Measurements from ENCODE around the gene MYO3B. TPM values are rescaled to one million over a fixed set of nuclear protein-coding genes. Genes with fewer than 3 reads are reported as not detected.

Gene MYO3B
- total and polyA plus RNA-seq, 2 donors (not counting 1 experiment from before 2014, with no cell fraction given): not detected

GRCh38 chr2:170701011-170701410 is 523.1 kb downstream of the MYO3B start:
- Histone ChIP-seq H3K4me3 (ENCODE audit: control extremely low read depth in 1 of 5, extremely low read depth in 1 of 5, insufficient read depth in 1 of 5, low read depth in 2 of 5, low read length in 4 of 5) (no peak overlapping the region), H3K4me2 (replicated peaks; ENCODE audit: low read depth, low read length, poor library complexity, severe bottlenecking) (no peak overlapping the region), H3K9me3 (ENCODE audit: control extremely low read depth in 1 of 3, control insufficient read depth in 2 of 3, insufficient read depth in 1 of 3, low read length in 2 of 3) (peaks cover 0 to 3% (median 0%) of the 10 kb centered on the region in 3 donors), H3K4me1 (ENCODE audit: control insufficient read depth in 2 of 2, insufficient read depth in 2 of 2, low read length in 2 of 2) (no peaks in the 10 kb centered on the region), H3K27me3 (replicated peaks in 1 of 4; ENCODE audit: control extremely low read depth in 1 of 4, control insufficient read depth in 3 of 4, insufficient read depth in 4 of 4, low read length in 3 of 4) (peaks cover 0 to 5% (median 0%) of the 10 kb centered on the region in 4 experiments), H3K9ac (ENCODE audit: low read length) (no peak overlapping the region), H3K36me3 (replicated peaks in 1 of 2; ENCODE audit: control extremely low read depth in 1 of 2, control insufficient read depth in 1 of 2, extremely low read depth in 1 of 2, insufficient read depth in 2 of 2, low read length in 1 of 2) (no peaks in the 10 kb centered on the region), H3K79me2 (ENCODE audit: control insufficient read depth, insufficient read depth, low read length) (no peaks in the 10 kb centered on the region), H4K20me1 (ENCODE audit: control insufficient read depth, insufficient read depth, low read length, poor library complexity, severe bottlenecking) (no peaks in the 10 kb centered on the region), H2AFZ (ENCODE audit: insufficient read depth, low read depth, low read length, poor library complexity, severe bottlenecking) (no peak overlapping the region), H3K27ac (ENCODE audit: low read length in 2 of 2) (no peak overlapping the region)
- no peak for ATAC-seq (ENCODE audit: low read depth)
- ChIA-PET CTCF (no interaction called here), POLR2A (no interaction called here)
- H3K27me3 Mint-ChIP-seq: peaks cover 42% of the 10 kb centered on the region
- H3K4me3 Mint-ChIP-seq: no peak overlapping the region
- TF ChIP-seq EZH2 (IDR thresholded peaks at IDR 0.05; ENCODE audit: borderline replicate concordance, insufficient read depth, low read depth, low read length, poor library complexity, severe bottlenecking) (no peak), CTCF (IDR thresholded peaks at IDR 0.05) (no peak)
- H3K9me3 Mint-ChIP-seq (ENCODE audit: insufficient read depth): peaks cover 3% of the 10 kb centered on the region
- no peak for DNase-seq
- H3K4me1 Mint-ChIP-seq: no peaks in the 10 kb centered on the region
- intact Hi-C loops (cut with micrococcal nuclease): no loop called here
- H3K27ac Mint-ChIP-seq: no peak overlapping the region
- 60% methylated on average over 1 of the region's 4 CpGs for whole genome bisulfite sequencing (ENCODE audit: insufficient coverage)

GRCh38 chr2:170703776-170704476 is 526.0 kb downstream of the MYO3B start:
- peaks cover 0 to 8% (median 4%) of the 10 kb centered on the region in 4 experiments for H3K27me3 ChIP-seq (replicated peaks in 1 of 4; ENCODE audit: control extremely low read depth in 1 of 4, control insufficient read depth in 3 of 4, insufficient read depth in 4 of 4, low read length in 3 of 4)
- Mint-ChIP-seq H3K27me3 (peaks cover 44% of the 10 kb centered on the region), H3K27ac (no peak overlapping the region), H3K4me1 (no peaks in the 10 kb centered on the region), H3K9me3 (ENCODE audit: insufficient read depth) (peaks cover 3% of the 10 kb centered on the region), H3K4me3 (no peak overlapping the region)
- H3K36me3 ChIP-seq (replicated peaks in 1 of 2; ENCODE audit: control extremely low read depth in 1 of 2, control insufficient read depth in 1 of 2, extremely low read depth in 1 of 2, insufficient read depth in 2 of 2, low read length in 1 of 2): no peaks in the 10 kb centered on the region
- no peak overlapping the region for H2AFZ ChIP-seq (ENCODE audit: insufficient read depth, low read depth, low read length, poor library complexity, severe bottlenecking)
- H4K20me1 ChIP-seq (ENCODE audit: control insufficient read depth, insufficient read depth, low read length, poor library complexity, severe bottlenecking): no peaks in the 10 kb centered on the region
- no peak overlapping the region for H3K4me2 ChIP-seq (replicated peaks; ENCODE audit: low read depth, low read length, poor library complexity, severe bottlenecking)
- no peak overlapping the region for H3K4me3 ChIP-seq (ENCODE audit: control extremely low read depth in 1 of 5, extremely low read depth in 1 of 5, insufficient read depth in 1 of 5, low read depth in 2 of 5, low read length in 4 of 5)
- WGBS (ENCODE audit: insufficient coverage): 78% methylated on average over 4 of the region's 4 CpGs
- H3K9me3 ChIP-seq (ENCODE audit: control extremely low read depth in 1 of 3, control insufficient read depth in 2 of 3, insufficient read depth in 1 of 3, low read length in 2 of 3): peaks cover 0 to 3% (median 0%) of the 10 kb centered on the region in 3 donors
- H3K27ac ChIP-seq (ENCODE audit: low read length in 2 of 2): no peak overlapping the region
- POLR2A ChIA-PET: no interaction called here
- ATAC-seq (ENCODE audit: low read depth): no peak
- no peak overlapping the region for H3K9ac ChIP-seq (ENCODE audit: low read length)
- no peaks in the 10 kb centered on the region for H3K79me2 ChIP-seq (ENCODE audit: control insufficient read depth, insufficient read depth, low read length)
- intact Hi-C loops (cut with micrococcal nuclease): no loop called here
- CTCF ChIA-PET: no interaction called here
- no peak for TF ChIP-seq CTCF (IDR thresholded peaks at IDR 0.05)
- TF ChIP-seq EZH2 (IDR thresholded peaks at IDR 0.05; ENCODE audit: borderline replicate concordance, insufficient read depth, low read depth, low read length, poor library complexity, severe bottlenecking): no peak
- no peaks in the 10 kb centered on the region for H3K4me1 ChIP-seq (ENCODE audit: control insufficient read depth in 2 of 2, insufficient read depth in 2 of 2, low read length in 2 of 2)
- no peak for DNase-seq

All from B cell (primary cell).